Daoy (cell line): ENCODE data around the gene RAD54L. TPM values are rescaled to one million over a fixed set of nuclear protein-coding genes. Genes with fewer than 3 reads are reported as not detected.
"Not testable (repeated sequence)": the region's sequence is repeated elsewhere in the genome, so short reads cannot be mapped to it uniquely, and the experiment has no call there.

Experiments
- DNase-seq: peaks from one replicate; pipeline ENCODE4 v3.0.0-alpha.2; 2015; ENCODE audit warnings: low read depth
- total RNA-seq: library from RNA; depleted of rRNA; stranded (reverse); fragments of >200 nt; shearing (Covaris generic); gene quantifications from 2 replicates; pipeline ENCODE4 v1.2.3, GENCODE V29; 2014; rRNA removed

RAD54L gene
- 19.9 and 22.5 TPM in 2 replicates for total RNA-seq

DNA sequence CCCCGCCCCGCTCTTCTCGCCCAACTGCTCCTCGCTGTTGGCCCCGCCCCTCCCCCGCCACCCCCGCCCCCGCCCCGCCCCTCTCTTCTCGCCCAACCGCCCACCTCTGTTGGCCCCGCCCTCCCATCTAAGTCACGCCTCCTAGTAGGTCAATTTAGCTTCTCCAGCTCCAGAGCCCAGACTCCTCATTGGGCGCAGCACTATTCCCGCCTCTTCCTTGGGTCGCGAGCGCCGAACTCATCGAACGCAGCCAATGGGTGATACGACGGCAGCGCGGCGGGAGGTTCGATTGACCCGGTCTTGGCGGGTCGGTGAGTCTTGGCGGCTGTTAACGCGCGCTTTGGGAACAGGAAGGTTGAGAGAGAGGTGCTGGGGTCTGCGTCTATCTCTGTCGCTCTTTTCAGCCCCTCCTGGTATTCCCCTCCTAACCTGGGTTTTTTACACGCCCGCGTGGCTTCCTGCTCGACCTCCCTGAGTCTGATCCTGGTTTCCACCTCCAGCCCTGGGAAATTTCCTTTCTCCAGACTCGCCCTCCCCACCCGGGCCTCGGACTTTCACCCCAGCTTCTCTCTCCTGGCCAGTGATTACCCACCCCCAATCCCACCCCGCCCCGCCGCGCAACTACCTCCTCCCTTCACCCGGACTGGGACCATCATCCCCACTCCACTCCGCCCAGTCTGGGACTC lies at the start of gene RAD54L:
TSS of gene RAD54L (plus strand) at position 328 of the 686 bp plus-strand sequence. CDS start 643 bp downstream, outside the sequence.
- peak; percentile 100 for DNase-seq

GRCh38 chr1:46197964-46198811 lies 49.4 kb upstream of the RAD54L start, which contains the start of gene POMGNT1:
TSS of gene POMGNT1 (minus strand) at chr1:46198434. CDS start at chr1:46197821, 613 bp downstream.
- peak; percentile 89 for DNase-seq

DNA sequence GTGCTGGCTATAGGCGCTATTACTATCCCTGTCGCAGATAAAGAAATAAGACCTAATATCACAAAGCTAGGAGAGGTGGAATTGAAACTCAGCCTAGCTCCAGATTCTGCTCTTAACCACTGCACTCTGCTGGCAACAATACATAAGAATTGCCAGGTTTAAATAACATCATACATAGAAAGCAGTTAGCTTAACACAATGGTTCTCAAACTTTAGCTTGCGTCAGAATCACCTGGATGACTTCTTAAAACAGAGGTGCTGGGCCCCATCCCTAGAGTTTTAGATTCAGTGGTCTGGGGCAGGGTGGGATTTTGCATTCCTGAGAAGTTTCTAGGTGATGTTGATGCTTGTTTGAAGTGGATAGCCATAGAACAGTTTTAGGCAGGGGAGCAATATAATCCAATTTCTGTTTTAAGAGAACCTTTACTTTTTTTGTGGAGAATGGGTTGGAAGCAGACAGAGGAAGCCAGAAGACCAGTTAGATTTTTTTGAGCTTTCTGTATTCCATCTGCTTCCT lies 48.3 kb upstream of the RAD54L start:
- DNase-seq = no peak

GRCh38 chr1:46203738-46204405 lies 43.7 kb upstream of the RAD54L start:
- no peak for DNase-seq

DNA sequence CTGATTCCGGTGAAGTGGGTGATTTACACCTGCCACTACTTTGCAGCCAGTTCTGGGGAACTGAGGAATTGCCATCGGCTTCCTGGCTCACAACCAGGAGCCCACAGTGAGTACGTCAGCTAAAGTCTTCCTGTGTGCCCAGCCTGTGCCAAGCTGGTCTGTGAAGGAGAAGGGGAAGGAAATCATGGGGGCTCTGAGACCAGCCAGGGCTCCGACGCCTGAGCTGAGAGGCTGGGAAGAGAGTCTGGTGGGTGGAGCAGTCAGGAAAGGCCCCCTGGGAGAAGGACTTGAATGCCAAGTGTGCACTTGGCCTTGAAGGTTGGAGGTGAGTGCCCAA lies 43.2 kb upstream of the RAD54L start:
- no peak for DNase-seq

GRCh38 chr1:46205141-46205540 lies 42.4 kb upstream of the RAD54L start:
- DNase-seq = no peak

DNA sequence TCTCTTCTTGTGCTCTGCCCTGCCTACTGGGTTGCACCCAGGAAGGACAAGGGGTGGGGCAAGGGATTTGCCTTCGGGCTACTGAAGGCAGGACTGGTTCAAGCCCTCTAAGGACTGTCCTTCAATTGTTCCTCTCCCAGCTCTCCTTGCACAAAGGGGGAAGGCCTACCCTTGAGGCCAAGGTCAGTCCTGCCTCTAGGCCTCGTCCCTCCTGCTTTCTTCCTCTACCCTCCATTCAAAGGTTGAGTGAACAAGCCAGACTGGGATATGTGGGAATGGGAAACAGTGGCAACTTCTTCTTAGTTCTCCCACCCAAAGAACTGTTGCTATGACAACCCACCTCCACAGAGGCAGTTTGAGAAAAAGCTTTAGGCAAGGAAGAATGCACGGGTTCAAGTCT lies 41.8 kb upstream of the RAD54L start:
- DNase-seq = no peak

GRCh38 chr1:46206399-46206798 lies 41.2 kb upstream of the RAD54L start:
- no peak for DNase-seq

DNA sequence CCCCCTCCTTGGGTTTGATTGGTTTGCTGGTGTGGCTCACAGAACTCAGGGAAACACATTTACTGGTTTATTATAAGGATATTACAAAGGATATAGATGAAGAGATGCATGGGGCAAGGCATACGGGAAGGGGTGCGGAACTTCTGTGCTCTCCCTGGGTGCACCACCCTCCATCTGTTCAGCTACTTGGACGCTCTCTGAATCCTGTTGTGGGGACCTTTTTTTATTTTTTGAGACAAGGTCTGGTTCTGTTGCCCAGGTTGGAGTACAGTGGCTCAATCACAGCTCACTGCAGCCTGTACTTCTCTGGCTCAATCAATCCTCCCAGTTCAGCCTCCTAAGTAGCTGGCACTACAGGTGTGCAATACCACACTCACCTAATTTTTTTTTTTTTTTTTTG lies 37.0 kb upstream of the RAD54L start:
- DNase-seq = no peak

GRCh38 chr1:46211051-46211450 lies 36.5 kb upstream of the RAD54L start:
- no peak for DNase-seq

DNA sequence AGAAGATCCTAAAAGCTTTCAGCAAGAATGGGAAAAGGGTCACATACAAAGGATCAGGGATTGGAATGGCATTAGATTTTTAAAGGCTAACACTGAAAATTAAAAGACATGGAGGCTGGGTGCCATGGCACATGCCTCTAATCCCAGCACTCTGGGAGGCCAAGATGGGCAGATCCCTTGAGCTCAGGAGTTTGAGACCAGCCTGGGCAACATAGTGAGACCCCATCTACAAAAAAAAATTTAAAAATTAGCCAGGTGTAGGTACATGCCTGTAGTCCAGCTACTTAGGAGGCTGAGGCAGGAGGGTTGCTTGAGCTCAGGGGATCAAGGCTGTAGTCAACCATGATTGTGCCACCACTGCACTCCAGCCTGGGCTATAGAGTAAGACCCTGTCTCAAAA lies 32.1 kb upstream of the RAD54L start:
- no peak for DNase-seq

- no peak for DNase-seq
These were observed 29.1 kb upstream of the RAD54L start for GRCh38 chr1:46218443-46218842.

- peak; percentile 40 for DNase-seq
These were observed 27.7 kb upstream of the RAD54L start for GRCh38 chr1:46219551-46220520.

DNA sequence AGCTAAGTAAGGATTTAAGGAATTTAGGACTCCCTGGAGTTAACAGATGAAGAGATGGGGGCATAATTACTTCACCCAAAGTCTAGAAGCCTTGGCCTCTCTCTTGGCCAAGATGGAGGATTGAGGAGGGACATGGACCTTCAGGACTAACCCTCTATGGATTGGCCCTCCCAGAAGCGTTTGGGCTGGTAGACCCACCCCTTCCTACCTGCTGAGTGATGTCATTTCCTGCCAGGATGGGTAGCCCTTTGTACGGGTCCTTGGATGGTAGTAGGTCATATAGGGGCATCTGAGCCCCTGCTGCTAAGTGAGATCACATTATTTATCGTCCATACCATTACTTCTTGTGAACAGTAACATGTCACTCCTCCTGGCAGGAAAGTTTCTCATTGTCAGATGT lies 26.8 kb upstream of the RAD54L start:
- no peak for DNase-seq

DNA sequence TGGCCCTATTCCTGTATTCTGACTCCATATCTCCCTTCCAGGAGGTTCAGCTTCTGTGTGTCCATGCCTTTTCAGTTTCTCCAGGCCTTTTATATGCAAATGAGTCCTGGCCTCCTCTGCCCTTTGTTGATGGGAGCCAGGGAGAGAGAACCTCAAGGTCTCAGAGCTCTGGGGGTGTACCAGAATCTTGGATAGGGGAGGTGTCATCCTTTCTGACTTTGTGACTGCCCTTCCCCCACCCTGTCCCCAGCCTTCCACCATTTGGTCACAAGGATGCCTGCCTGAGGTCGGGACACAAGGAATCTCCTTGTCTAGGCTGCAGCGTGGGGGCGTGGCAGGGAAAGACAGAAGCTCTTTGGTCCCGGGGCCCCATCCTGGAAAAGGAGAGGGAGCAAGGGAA lies 25.8 kb upstream of the RAD54L start:
- no peak for DNase-seq

DNA sequence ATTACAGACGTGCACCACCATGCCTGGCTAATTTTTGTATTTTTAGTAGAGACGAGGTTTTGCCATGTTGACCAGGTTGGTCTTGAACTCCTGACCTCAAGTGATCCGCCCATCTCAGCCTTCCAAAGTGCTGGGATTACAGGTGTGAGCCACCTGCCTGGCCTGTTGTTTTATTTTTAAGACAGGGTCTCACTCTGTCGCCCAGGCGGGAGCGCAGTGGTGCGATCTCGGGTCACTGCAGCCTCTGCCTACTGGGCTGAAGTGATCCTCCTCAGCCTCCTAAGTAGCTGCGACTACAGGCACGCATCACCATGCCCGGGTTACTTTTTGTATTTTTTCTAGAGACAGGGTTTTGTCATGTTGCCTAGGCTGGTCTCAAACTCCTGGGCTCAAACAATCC lies 24.5 kb upstream of the RAD54L start:
- DNase-seq = not testable (repeated sequence)

DNA sequence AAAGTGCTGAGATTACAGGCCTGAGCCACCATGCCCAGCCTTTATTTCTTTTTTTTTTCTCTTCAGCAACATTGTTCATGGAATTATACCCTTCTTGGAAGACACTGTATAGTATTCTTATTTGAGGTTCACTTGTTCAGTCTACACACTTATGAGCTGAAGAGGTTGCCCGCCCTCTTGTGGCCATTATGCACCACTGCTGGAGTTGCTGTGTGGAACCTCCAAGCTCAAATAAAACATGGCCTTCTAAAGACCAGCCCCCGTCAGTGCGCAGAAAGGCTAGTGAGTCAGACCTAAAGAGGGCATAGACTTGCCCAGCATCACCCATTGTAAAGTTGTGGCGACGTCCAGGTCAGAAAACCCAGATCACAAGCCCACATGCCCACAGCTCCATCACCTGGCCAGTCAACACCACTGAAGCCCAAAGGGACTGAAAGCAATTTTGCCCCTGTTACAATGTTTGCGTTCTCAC lies 24.1 kb upstream of the RAD54L start:
- peak; percentile 89 for DNase-seq

- no peak for DNase-seq
These were observed 22.6 kb upstream of the RAD54L start for GRCh38 chr1:46224966-46225365.

GRCh38 chr1:46231231-46231630 lies 16.3 kb upstream of the RAD54L start:
- DNase-seq = not testable (repeated sequence)

- no peak for DNase-seq
These were observed 10.7 kb upstream of the RAD54L start for GRCh38 chr1:46236882-46237281.

DNA sequence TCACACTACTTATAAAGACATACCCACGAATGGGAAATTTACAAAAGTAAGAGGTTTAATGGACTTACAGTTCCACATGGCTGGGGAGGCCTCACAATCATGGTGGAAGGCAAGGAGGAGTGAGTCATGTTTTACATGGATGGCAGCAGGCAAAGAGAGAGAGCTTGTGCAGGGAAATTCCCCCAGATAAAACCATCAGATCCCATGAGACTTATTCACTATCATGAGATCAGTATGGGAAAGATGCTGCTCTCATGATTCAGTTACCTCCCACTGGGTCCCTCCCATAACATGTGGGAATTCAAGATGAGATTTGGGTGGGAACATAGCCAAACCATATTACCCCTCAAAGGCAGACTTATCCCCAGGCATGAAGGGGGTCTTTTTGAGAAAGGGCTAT lies 8.7 kb upstream of the RAD54L start:
- DNase-seq = peak; percentile 77
